GM21423 (cell line): ENCODE measurements around the gene TBX4.
A peak's percentile ranks its signal among the peaks of the same experiment; 100 is the strongest.

Experiments used
- ATAC-seq: cut with Tn5 transposase; IDR thresholded peaks from one replicate; pipeline ENCODE4 v1.9.1; 2021; ENCODE audit warnings: mild to moderate bottlenecking, moderate library complexity; ENCODE audit not compliant: unreplicated experiment

The TBX4 gene

DNA sequence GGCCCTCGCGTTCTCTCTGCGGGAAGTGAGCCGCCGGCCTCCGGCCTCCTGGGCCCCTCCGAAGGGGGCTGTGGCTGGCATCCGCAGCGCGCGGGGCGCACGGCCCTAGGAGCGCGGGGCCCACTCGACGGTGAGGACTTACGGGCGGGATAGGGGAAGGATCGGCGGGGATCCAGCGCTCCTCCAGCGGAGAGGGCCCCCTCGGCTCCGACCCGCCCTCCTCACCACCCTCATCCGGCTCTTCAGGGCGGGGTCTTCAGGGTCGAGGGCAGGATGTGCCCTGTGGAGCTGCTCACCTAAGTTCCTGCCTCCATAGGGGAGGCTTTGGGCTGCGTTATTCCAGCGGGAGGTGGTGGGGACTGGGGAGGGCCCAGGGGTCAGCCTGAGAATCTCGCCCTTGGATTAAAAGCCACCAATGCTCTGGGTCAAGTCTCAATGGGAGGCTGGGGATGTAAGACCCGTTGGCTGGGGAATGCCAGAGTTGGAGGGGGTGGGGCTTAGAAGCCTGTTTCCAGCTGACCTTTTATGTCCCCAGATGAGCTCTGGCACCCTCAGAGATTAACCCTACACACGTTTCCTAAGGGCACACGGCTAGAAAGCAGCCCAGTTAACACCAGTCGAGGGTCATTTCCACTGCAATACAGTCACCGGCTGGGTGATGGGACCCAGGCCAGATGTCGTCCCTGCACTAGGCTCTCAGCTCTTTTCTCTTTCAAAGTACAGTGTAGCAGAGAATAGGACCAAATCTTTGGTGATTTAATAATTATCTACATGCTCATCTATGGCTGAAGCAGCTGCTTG, 39.2 kb upstream of the TBX4 start:
- peak; percentile 4 for ATAC-seq

DNA sequence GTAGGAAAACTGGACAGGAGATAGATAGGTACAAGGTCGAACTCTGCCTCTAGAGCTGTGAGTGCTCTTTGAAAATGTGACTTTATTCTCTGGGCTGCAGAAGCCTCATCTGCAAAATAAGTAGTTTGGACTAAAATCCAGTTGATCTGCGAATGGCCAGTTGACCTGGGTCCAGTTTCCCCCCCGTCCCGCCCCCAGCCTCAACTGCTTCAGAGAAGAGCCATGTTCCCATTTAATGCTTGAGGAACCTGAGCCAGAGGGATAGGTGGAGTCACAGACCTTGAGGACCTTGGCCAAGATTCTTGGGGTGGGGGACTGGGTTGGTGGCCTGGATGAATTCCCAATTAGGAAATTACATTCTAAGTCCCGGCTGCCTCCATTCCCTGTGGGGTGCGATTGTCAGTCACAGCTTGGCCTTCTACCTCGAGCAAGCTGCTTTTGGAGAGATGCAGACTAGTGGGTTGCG, 38.5 kb upstream of the TBX4 start:
- ATAC-seq = no peak

DNA sequence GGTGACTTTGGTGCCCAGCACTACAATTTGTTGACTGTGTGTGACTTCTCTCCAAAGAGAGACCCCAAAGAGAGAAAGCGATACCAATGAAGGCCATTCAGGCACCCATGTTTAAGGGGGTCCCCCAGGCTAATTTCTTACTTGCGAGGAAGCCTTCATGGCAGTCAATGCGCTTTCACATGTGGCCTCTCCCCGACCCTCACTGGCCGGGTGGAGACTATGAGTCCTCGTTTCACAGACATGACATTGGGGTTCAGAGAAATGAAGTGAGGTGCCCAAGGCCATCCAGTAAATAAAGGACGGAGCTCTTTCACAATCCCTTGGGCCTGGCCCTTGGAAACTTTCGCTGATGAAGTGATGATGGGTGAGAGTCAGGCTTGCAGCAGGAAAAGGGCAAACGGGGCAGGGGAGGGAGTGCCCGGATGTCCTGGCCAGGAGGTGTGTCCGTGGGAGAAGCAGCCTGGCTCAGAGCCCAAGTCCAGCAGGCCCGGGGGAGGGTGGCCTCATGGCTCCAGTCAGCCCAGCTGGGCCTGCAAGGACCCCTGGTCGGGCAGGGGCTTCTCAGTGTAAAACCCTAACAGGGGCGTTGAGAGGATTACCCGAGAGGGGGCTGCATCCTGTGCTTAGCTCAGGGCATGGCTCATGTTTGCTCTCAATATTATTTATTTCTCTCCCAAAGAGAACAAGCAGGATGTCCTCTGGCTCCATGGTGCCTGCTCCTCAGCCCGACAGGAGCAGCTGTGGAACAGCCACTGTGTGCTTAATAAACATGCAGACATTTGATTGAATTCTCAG, 37.9 kb upstream of the TBX4 start:
- ATAC-seq = no peak

DNA sequence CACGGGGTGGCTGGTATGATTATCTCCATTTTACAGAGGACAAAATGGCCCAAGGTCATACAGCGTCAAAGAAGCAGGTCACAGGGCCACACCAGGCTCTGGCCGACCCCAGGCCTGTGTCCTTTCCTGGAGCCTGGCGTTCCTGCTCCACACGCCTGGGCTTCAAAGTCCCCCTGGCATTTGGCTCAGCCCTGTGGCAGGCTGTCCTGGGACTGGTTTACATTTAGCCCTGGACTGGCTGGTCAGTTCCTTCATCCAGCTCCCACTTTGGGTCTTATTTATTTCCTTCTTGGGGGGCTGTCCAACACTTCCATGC, 37.3 kb upstream of the TBX4 start:
- no peak for ATAC-seq

DNA sequence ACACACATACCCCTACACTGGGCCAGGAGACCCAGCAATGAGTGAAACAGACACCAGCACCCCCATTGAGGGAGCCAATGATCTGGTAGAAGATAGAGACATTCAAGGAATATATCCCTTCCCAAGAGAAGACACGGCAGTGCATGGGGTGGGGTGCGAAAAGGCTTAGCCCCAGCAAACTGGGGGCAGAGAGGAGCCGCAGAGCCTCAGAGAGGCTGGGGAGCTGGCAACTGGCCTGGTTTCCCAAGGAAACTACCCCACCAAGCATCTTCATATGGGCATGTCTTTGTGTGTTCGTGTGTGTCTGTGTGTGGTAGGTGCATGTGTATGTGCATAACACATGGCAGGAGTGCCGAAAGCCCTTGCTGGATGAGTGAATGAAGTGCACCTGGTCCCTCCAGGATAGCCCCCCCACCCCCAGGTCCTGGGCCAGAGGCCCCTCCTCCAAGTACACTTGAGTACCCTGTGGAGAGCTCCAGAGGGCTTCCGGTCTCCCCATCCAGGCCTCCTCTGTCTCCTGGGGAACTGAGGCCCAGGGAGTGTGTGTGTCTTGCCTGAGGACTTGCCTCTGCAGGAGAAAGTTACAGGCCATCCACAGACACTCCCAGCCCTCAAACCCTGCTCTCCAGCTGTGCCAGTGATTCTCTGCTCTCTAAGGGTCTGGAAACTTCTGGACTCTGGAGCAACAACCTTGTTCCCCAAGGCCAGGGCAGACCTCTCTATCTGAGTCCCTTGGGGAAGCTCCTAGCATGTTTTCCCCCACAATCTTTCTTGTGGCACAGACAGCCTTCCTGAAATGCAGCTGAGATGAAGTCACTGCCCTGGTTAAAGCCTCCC, 36.6 kb upstream of the TBX4 start:
- no peak for ATAC-seq

DNA sequence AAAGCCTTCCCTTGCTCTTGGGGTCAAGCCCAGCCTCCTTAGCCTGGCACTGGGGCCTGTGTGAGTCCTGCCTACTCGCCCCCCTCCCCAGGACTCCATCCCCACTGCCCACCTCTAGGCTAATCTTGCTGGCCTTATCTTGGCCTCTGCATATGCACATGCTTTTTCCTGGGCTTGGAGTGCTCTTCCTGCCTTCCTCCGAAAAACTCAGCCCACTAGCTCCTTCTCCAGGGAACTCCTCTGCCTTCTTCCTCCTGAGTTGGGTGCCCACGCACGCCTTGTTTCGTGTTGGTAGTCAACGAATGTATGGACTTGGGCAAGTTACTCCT, 36.0 kb upstream of the TBX4 start:
- ATAC-seq = no peak

DNA sequence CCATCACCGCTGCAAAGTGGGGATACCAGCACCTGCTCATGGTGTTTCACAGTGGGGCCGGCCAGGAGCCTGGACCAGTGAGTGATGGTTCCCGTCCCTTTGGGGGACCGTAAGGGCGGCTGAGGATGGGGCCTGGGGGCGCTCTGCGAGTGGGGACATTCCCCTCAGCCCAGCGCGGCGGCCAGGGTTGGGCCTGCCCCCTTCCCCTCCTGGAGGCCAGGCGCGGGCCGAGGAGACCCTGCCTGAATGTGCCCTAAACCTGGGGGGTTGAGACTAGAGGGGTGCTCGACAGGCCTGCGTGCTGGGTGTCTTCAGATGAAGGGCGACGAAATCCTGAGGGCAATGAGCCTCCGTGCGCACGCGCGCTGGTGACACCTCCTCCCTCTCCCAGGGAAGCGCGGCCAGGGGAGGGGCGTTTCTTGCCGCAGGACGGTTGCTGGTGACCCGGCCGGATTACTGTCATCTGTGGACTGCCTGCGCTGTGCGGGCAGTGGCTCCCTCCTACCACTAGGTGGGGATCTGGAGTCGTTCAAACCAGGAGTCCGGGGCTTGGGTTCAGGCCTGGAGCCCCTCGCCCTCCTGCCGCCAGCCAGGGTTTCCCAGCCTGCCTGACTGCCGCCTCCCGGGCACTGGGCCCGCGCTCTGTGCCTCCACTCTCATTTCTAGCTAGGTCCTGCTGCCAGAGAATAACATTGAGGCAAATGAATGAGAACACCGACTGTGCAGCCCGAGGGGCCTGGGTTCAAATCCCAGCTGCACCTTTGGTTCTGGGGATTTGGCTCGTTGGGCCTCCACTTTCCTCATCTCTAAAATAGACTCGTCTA, 35.5 kb upstream of the TBX4 start:
- peak; percentile 57 for ATAC-seq

DNA sequence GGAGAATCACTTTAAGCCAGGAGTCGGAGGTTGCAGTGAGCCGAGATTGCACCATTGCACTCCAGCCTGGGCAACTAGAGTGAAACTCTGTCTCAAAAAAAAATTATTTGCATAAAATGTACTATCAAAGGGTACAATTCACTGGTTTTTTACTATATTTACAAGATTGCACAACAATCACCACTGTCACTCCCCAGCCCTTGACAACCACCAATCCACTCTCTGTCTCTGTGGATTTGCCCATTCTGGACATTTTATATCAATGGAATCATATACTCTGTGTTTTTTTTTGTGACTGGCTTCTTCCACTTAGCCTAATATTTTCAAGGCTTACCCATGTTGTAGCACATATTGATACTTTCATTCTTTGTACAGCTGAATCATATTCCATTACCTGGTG, 33.8 kb upstream of the TBX4 start:
- no peak for ATAC-seq

DNA sequence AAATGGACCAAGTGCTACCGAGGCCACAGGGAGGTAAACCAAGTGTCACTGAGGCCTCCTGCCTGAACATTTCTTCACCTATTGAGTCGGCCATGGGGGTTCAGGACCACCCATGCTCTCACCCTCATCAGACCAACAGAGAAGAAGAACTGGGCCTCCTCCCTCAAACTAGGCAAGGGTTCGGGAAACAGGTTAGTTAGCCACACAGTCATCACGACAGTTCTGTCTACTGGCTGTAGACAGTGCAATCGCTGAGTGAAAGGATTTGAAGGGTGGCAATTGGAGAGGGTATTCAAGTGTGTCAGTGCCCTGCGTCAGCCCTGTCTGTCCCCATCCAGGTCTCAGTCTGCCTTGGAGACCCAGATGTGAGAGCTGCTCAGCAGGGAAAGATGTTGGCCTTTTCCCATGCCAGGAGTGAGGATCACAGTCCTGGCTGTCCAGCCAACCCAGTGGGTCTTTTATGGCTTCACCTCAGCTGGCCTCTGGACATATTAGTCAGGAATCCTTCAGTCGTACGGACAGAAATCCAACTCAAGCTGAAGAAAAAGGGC, 32.7 kb upstream of the TBX4 start:
- ATAC-seq = no peak

DNA sequence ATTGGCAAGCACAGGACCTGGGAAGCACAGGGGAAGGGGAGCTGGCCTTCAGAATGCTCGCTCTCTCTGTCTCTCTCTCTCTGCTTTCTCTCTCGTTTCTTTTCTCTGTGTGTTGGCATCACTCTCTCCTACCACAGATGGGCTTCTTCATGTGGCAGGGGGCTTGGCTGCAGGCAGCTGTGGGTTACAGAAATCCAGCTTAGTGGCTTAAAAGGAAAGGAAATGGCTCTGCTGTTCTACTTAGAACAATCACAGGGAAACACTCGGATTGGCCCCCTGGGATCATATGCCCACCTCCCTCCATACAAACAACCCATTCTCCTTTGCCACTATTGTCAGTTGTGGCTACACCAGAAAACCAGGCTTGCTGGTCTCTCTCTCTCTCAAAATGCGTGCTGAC, 32.2 kb upstream of the TBX4 start:
- no peak for ATAC-seq

DNA sequence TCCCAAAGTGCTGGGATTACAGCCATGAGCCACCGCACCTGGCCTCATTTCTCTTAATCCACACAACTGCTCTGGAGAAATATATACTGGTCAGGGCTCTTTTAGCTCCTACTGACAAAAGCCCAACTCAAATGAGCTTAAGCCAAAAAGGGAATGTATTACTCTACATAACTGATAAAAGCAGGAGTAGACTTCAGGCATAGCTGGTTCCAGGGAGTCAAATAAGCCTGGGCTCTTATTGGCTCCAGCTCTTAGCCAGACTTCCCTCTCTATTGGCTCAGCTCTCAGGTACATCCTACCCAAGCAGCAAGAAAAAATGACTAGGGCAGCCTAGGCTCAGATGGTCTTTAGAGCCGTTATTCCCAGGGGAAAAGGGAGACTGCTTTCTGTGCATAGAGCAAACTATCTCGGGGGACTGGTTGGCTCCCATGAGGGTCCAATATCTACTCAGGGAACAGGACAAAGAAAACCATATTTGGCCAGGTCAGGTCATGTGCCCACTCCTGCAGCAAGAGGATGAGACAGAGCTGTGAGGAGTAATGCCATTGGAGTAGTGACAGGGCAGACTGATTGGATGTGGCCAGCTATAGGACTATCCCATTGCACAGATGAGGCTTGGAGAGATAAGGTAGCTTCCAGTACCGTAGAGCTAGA, 31.4 kb upstream of the TBX4 start:
- no peak for ATAC-seq

DNA sequence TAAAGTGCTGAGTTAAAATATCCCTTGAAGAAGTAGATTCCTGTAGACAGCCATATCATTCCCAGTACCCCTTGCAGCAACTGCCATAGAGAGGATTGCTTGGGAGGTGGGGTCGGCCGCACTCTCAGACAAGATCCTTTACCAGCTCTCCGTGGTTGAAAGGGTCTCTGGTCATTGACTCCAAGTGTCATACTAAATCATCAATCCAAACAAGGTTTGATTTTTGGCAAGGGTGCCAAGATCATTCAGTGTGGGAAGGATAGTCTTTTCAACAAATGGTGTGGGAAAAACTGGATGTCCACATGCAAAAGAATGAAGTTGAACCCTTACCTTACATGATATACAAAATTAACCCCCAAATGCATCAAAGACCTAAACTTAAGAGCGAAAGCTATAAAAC, 30.8 kb upstream of the TBX4 start:
- no peak for ATAC-seq

DNA sequence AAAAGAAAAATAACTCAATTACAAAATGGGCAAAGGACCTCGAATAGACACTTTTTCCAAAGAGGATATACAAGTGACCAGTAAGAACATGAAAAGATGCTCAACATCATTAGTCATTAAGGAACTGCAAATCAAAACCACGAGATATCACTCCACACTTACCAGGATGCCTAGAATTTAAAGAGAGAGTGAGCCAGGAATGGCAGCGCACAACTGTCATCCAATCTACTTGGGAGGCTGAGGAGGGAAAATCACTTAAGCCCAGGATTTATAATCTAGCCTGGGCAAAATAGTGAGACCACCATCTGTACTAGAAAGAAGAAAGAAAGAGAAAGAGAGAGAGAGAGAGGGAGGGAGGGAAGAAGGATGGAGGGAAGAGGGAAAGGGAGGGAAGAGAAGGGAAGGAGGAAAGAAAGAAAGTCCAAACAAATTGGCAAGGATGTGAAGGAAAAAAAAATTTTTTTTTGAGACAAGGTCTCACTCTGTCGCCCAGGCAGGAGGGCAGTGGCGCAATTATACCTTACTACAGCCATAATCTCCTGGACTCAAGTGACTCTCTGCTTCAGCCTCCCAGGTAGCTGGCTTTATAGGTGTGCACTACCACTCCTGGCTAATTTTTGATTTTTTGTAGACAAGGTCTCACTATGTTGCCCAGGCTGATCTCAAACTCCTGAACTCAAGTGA, 30.0 kb upstream of the TBX4 start:
- no peak for ATAC-seq

DNA sequence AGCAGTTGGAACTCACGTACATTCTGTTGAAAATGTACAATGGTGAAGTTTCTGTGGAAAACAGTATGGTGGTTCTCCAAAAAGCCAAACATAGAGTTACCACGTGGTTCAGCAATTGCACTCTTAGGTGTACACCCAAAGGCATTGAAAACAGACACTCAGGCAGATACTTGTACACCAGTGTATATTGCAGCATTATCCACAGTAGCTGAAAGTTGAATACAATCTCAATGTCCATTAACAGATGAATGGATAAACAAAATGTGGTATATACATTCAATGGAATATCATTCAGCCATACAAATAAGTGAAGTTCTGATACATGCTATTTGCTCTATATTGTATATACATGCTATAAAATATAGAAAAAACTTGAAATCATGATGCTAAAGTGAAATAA, 29.4 kb upstream of the TBX4 start:
- ATAC-seq = no peak

DNA sequence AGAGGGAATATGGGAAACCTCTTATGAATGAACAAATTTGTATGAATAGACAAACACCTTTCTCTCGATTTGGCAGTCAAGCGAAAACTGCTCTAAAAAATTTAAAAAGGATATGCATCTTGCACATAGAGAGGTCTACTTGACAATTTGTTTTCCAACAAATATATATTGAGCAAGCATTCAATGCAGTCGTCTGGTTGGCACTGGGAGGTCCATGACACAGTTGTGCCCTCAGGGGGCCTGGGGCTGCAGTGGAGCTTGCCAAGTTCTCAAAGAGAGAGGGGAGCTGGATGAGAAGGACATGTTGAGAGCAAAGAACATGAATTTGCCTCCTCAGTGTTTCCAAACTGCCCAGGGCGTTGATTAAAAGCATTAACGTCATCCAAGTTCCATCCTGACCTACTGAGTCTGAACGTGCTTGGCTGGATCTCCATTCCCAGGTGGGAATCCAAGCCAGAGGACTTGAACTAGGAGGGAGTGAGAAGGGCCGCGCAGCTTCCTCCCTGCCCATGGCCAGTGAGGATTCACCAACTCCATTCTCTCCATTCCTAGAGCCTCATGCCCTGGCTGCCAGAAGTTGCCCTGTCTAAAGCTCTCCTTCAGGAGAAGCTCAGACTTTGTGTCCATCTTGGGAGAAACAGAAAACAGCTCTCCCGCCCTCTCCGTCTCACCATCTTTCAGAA, 28.1 kb upstream of the TBX4 start:
- no peak for ATAC-seq

DNA sequence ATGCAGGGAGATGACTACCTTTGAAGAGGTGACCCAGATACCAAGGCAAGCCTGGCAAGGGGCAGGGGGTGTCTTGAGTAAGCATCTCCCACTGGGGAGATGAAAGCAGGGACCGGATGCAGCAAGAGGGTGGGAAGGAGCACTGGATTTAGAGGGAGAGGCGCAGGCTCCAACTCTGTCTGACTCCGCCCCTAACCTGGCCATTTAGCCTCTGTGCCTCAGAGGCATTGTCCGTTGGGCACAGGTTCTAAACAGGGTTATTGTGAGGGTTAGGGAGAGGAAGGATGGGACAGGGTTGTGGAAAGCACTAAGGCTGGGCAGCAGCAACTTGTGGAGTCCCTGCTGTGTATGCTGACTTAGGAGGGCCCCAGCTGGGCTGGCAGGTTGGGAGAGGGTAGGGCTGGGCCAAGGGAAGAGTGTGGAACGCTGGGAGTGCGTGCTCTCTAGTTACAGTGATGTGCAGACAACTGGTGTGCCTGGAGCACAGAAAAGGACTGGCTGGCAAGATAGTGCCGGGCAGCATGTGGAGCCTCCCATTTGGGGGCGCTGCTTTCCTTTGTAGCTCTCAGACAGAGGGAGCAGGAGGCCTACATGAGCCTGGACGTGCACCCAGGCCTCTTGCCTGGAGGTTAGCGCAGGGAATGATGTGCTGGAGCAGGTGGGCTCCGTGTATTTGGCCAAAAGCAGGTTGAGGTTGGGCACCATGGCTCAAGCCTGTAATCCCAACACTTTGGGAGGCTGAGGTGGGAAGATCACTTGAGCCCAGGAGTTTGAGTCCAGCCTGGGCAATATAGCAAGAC, 26.3 kb upstream of the TBX4 start:
- ATAC-seq = no peak

DNA sequence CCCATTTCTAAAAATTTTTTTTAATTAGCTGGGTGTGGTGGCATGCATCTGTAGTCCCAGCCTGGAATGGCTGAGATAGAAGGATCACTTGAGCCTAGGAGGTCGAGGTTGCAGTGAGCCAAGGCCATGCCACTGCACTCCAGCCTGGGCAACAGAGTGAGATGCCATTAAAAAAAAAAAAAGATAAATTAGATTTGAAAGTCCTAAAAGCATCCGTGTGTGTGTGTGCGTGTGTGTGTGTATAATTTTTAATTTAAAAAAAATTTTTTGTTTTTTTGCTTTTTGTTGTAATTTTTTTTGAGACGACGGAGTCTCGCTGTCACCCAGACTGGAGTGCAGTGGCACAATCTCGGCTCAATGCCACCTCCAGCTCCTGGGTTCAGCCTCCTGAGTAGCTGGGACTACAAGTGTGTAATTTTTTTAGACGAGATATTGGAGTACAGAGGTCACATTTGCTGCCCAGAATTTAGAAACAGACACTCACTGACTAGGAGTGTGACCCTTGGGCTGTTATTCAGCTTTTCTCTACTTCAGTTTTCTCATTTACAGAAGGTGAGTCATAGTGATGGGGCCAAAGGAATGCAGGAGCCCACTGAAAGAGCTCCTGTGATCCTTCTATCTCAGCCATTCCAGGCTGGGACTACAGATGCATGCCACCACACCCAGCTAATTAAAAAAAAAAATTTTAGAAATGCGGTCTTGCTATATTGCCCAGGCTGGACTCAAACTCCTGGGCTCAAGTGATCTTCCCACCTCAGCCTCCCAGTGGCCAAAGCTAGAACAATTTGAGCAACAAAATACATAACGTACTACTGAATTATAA, 25.5 kb upstream of the TBX4 start:
- no peak for ATAC-seq
